ENCODE measurements around the gene RHOBTB3.
"Not testable (repeated sequence)": the region's sequence is repeated elsewhere in the genome, so short reads cannot be mapped to it uniquely, and the experiment has no call there.

The RHOBTB3 gene

DNA sequence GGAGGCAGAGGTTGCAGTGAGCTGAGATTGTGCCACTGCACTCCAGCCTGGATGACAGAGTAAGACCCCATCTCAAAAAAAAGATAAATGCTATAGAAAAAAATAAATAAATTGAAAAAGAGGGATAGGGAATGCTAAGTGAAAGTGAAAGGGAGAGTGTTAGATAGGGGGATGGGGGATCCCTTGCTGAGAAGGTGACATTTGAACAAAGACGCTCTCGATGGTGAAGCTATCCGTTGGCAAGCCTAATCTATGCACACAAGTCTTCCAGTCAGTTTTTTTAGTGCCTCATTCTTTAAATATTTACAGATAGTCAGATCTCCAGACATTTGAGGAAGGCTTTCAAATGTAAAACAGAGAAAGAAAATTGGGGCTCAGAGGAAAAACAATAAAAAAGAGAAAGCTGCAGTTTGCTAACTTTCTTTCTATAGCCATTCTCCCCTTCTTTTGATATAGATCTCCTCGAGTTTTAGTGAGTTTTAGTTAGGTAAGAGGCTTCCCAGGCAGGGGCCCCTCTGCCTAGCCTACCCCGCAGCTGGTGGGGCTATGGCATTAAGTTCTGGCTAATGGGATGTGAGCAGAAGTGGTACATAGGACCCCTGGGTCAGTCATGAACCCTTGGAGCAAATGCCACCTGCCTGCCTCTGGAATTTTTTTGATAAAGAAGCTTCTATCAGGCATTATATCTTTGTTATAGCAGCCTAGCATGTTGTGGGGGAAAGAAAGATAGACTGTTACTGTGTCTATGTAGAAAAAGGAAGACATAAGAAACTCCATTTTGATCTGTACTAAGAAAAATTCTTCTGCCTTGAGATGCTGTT is 79.4 kb downstream of the RHOBTB3 start:
- no peak for DNase-seq (ENCODE audit: insufficient read length, low spot score)
- TF ChIP-seq, protein P1, sequence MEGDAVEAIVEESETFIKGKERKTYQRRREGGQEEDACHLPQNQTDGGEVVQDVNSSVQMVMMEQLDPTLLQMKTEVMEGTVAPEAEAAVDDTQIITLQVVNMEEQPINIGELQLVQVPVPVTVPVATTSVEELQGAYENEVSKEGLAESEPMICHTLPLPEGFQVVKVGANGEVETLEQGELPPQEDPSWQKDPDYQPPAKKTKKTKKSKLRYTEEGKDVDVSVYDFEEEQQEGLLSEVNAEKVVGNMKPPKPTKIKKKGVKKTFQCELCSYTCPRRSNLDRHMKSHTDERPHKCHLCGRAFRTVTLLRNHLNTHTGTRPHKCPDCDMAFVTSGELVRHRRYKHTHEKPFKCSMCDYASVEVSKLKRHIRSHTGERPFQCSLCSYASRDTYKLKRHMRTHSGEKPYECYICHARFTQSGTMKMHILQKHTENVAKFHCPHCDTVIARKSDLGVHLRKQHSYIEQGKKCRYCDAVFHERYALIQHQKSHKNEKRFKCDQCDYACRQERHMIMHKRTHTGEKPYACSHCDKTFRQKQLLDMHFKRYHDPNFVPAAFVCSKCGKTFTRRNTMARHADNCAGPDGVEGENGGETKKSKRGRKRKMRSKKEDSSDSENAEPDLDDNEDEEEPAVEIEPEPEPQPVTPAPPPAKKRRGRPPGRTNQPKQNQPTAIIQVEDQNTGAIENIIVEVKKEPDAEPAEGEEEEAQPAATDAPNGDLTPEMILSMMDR (IDR thresholded peaks at IDR 0.05; ENCODE audit: insufficient read depth, missing control alignments): no peak
- no peak for FAIRE-seq

- FAIRE-seq; DNase-seq (ENCODE audit: insufficient read length, low spot score): not testable (repeated sequence)
These were observed 79.9 kb downstream of the RHOBTB3 start for GRCh38 chr5:95811126-95811423.

- DNase-seq (ENCODE audit: insufficient read length, low spot score); FAIRE-seq: not testable (repeated sequence)
These were observed 80.4 kb downstream of the RHOBTB3 start for GRCh38 chr5:95811461-95812073.

DNA sequence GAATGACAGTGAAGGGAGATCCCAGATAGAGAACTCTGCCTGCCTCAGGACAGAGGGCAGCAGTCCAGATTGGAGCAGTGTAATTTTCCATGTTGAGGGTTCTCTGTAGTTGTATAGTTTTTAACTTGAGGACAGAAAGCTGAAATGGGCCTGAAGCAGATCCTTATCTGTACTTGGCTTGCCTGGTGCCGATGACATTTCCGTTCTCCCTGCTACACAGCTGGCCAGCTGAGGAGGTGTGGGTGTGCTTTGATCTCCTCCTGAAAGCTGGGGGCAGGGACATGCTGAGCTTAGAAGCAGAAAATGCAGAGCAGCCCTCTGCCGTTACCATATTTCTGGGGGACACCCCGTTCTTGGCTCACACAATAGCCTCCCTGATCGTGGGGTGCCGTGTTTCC is 80.9 kb downstream of the RHOBTB3 start:
- TF ChIP-seq, protein P1 (IDR thresholded peaks at IDR 0.05; ENCODE audit: insufficient read depth, missing control alignments): no peak
- DNase-seq (ENCODE audit: insufficient read length, low spot score): no peak
- FAIRE-seq: no peak

- FAIRE-seq; DNase-seq (ENCODE audit: insufficient read length, low spot score): not testable (repeated sequence)
These were observed 81.9 kb downstream of the RHOBTB3 start for GRCh38 chr5:95813035-95813434.

GRCh38 chr5:95815155-95815729 is 84.1 kb downstream of the RHOBTB3 start:
- TF ChIP-seq, protein P1 (IDR thresholded peaks at IDR 0.05; ENCODE audit: insufficient read depth, missing control alignments): no peak
- DNase-seq (ENCODE audit: insufficient read length, low spot score): no peak
- no peak for FAIRE-seq

DNA sequence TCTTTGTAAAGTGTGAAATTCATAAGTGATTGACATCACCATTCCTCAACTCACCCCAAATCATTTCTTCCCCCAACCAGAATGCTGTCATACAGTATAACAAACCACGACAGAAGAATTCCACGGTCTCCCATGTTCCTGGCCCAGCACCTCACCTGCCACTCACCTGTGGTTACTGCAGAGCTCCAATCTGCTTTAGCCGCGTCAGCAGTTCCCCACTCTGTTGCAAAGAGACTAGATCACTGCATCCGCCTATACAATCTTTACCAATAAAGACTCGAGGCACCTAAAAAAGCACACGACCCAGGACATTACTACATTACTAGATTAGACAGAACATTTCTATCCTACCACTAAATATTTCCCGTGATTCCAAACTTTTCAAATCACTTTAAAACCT is 85.2 kb downstream of the RHOBTB3 start:
- DNase-seq (ENCODE audit: insufficient read length, low spot score) (no peak), FAIRE-seq (no peak)
- TF ChIP-seq, protein P1 (IDR thresholded peaks at IDR 0.05; ENCODE audit: insufficient read depth, missing control alignments): no peak

- no peak for FAIRE-seq
- no peak for DNase-seq (ENCODE audit: insufficient read length, low spot score)
- TF ChIP-seq, protein P1 (IDR thresholded peaks at IDR 0.05; ENCODE audit: insufficient read depth, missing control alignments): no peak
These were observed 85.6 kb downstream of the RHOBTB3 start for GRCh38 chr5:95816776-95817175.

Measured in D721Med (cell line).